Measurements from ENCODE around the gene HEYL. TPM values are rescaled to one million over a fixed set of nuclear protein-coding genes. Genes with fewer than 3 reads are reported as not detected.

HEYL gene
- total and polyA plus RNA-seq, 7 donors = 0.92 to 14.7 (median 2.5) TPM

DNA sequence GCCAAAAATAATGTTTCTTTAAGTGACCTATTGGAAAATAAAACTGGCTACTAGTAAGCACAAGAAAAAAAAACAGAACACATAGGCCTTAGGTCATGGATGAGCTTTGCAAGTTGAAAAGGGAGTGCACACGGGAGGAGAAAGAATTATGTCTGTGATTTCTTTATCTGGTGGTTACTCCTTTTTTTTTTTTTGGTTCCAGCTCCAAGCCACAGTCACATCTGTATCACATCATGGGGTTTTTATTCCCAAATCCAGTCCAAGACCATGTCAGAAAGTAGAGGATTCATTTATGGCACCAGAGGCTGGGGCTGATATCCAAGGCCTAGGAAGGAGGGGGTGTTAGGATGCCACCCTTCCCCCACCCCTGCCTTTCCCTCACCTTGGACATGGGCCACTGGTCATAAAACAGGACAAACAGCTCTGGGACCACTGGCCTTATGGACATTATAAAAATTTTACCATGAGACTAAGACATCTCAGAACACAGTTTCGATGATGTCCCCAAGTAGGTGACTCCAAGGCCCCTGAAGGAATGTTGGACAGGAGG, 10.3 kb upstream of the HEYL start:
- intact Hi-C loops (cut with DNase I) = loop anchor here (5.0 kb wide), 1 partner anchor 73 kb away; no protein-coding TSS in a partner anchor
- no peaks in the 10 kb centered on the region for H3K9me3 ChIP-seq
- no peak overlapping the region for H3K4me3 ChIP-seq
- H3K36me3 ChIP-seq = no peaks in the 10 kb centered on the region
- 89 to 92% methylated on average over 2 of the region's 2 CpGs for WGBS, 2 donors
- peaks cover 0 to 26% (median 6%) of the 10 kb centered on the region in 4 donors for H3K4me1 ChIP-seq
- no peak overlapping the region for H3K27ac ChIP-seq
- DNase-seq = no peak
- TF ChIP-seq EP300 (IDR thresholded peaks at IDR 0.05) (no peak), POLR2AphosphoS5 (IDR thresholded peaks at IDR 0.05) (peak in 1 of 4 donors; percentile 15)
- H3K27me3 ChIP-seq = peaks cover 0 to 6% (median 0%) of the 10 kb centered on the region in 3 donors

DNA sequence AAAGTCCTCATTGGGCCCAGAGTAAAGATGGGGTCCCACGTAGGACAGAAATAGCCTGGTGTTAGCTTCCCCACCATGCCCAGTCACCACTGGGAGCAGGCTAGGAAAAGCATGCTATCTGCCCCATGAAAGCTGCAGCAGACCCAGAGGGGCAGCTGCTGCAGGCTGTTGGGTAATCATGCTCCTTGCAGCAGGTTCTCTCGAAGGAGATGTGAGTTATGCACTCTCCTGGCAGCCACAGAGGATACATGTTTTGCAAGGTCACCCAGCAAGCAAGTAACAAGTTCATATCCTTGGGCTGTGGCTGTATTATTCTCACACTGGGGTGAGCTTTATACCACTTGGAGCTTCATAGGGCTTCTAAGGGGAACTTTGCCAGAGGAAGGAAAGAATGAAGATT, 9.1 kb upstream of the HEYL start:
- Histone ChIP-seq H3K4me3 (no peak overlapping the region), H3K27ac (no peak overlapping the region), H3K4me1 (peaks cover 0 to 22% (median 4%) of the 10 kb centered on the region in 4 donors), H3K27me3 (no peaks in the 10 kb centered on the region), H3K36me3 (no peaks in the 10 kb centered on the region), H3K9me3 (no peaks in the 10 kb centered on the region)
- intact Hi-C loops (cut with DNase I) = no loop called here
- DNase-seq = no peak
- WGBS, 2 donors = 70 to 78% methylated on average over 2 of the region's 2 CpGs
- TF ChIP-seq POLR2A (IDR thresholded peaks at IDR 0.05) = no peak
- no peak for TF ChIP-seq POLR2AphosphoS5 (IDR thresholded peaks at IDR 0.05)
- TF ChIP-seq, protein P1, sequence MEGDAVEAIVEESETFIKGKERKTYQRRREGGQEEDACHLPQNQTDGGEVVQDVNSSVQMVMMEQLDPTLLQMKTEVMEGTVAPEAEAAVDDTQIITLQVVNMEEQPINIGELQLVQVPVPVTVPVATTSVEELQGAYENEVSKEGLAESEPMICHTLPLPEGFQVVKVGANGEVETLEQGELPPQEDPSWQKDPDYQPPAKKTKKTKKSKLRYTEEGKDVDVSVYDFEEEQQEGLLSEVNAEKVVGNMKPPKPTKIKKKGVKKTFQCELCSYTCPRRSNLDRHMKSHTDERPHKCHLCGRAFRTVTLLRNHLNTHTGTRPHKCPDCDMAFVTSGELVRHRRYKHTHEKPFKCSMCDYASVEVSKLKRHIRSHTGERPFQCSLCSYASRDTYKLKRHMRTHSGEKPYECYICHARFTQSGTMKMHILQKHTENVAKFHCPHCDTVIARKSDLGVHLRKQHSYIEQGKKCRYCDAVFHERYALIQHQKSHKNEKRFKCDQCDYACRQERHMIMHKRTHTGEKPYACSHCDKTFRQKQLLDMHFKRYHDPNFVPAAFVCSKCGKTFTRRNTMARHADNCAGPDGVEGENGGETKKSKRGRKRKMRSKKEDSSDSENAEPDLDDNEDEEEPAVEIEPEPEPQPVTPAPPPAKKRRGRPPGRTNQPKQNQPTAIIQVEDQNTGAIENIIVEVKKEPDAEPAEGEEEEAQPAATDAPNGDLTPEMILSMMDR (IDR thresholded peaks at IDR 0.05) = no peak
- TF ChIP-seq EP300 (IDR thresholded peaks at IDR 0.05) = no peak

DNA sequence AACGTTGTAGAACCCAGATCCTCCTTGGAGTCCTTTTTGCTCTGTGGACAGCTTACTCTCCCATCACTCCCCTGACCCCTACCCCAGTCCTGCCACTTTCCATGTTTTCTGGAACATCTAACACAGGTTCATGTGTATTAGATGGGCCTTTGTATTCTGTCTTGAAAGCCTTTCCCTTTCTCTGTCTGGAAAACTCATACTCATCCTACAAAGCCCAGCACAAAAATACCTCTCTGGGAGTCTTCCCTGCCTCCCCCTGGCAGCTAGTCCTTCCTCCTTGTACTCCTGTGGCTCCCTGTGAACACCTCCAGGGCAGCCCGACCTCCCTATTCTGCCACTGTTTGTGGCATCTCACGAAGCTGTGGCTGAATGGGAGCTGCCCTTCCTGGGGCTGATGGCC, 7.8 kb upstream of the HEYL start:
- H3K4me1 ChIP-seq = peaks cover 0 to 15% (median 3%) of the 10 kb centered on the region in 4 donors
- intact Hi-C loops (cut with DNase I) = no loop called here
- no peak for DNase-seq
- H3K27ac ChIP-seq = peak overlapping the region; percentile 47 to 64 (median 59)
- H3K36me3 ChIP-seq = no peaks in the 10 kb centered on the region
- TF ChIP-seq POLR2A (IDR thresholded peaks at IDR 0.05) (no peak), EP300 (IDR thresholded peaks at IDR 0.05) (no peak), POLR2AphosphoS5 (IDR thresholded peaks at IDR 0.05) (no peak)
- TF ChIP-seq, protein P1 (IDR thresholded peaks at IDR 0.05) = no peak
- no peak overlapping the region for H3K4me3 ChIP-seq
- H3K27me3 ChIP-seq = no peaks in the 10 kb centered on the region
- WGBS, 2 donors = 77 to 80% methylated on average over 3 of the region's 3 CpGs
- no peaks in the 10 kb centered on the region for H3K9me3 ChIP-seq

DNA sequence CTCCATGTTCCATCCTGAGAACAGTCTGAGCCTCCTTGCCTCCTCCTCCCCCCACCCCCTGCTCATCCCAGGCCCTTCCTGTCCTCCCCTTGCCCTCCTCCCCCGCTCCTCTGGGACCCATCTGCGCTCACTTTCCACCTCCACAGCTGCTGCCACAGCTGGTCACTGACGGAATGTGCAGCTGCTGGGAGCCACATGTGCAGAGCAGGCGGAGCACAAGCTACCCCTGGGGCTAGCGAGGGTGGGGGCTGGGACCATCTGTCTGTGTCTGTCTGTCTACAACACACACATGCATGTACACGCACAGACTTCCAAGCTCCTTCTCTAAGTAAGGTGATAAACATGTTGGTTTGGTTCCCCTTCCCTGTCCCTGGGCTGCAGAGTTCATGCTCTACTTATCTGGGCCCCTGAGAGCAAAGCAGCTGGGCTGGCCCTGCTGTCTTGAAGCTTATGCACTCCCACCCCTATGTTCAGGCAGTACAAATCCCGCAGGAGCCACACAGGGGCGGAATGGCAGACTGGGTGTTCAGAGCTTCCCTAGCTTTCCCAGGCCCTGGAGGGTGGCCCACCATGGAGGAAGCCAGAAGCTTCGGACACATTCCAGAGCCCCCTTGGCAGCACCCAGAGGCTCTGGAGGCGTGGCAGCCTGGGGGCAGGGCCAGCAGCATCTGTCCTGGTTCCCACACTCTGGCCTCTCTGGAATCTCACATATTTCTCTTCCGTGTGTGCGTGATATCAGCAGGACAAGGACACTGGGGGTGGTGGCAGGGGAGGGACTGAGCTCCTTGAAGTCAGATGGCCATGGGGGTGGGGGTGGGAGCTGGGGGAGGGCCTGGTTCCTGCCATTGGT, 7.0 kb upstream of the HEYL start:
- Histone ChIP-seq H3K27me3 (no peaks in the 10 kb centered on the region), H3K27ac (peak overlapping the region; percentile 47 to 64 (median 59)), H3K36me3 (no peaks in the 10 kb centered on the region), H3K9me3 (no peaks in the 10 kb centered on the region), H3K4me1 (peaks cover 0 to 15% (median 3%) of the 10 kb centered on the region in 4 donors), H3K4me3 (no peak overlapping the region)
- WGBS, 2 donors = 65 to 68% methylated on average over 12 of the region's 12 CpGs
- intact Hi-C loops (cut with DNase I) = no loop called here
- TF ChIP-seq, protein P1 (IDR thresholded peaks at IDR 0.05) = no peak
- TF ChIP-seq POLR2AphosphoS5 (IDR thresholded peaks at IDR 0.05) = peak; percentile 71 to 87 (median 84)
- DNase-seq = peak; percentile 92

DNA sequence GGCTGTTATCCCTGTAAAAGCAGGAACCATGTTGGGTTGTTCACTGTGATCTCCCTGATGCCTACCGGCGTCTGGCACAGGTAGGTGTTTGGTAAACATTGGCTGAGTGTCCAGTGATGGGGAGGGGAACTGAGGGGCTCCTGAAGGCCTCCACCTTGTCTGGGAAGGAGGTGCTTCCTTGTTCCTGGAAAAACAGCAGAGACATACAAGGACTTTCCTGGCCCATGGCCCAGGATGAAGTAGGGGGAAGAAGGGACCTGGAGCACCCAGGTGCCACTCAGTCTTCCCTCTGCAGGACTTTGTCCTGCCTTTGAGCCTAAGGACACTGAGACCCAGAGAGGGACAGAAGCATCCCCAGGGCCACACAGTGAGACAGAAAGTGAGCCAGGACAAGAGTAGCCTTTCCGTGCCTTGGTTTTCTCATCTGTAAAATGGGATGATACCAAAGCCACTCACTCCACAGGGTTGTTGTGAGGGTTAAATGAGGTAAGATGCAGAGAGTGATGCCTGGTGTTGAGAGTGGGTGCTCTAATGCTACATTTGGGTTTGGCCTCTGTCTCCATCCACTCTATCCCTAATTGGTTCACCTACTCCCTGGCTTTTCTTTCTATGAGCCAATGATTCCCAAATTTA, 6.1 kb upstream of the HEYL start:
- H3K4me3 ChIP-seq = no peak overlapping the region
- WGBS, 2 donors = 39 to 77% methylated on average over 3 of the region's 3 CpGs
- peak overlapping the region; percentile 14 to 64 (median 43) for H3K27ac ChIP-seq
- peaks cover 0 to 15% (median 3%) of the 10 kb centered on the region in 4 donors for H3K4me1 ChIP-seq
- no peak for TF ChIP-seq POLR2AphosphoS5 (IDR thresholded peaks at IDR 0.05)
- no peak for TF ChIP-seq POLR2A (IDR thresholded peaks at IDR 0.05)
- TF ChIP-seq, protein P1 (IDR thresholded peaks at IDR 0.05) = no peak
- TF ChIP-seq EP300 (IDR thresholded peaks at IDR 0.05) = no peak
- no peak for DNase-seq
- peaks cover 0 to 6% (median 0%) of the 10 kb centered on the region in 3 donors for H3K27me3 ChIP-seq
- no peaks in the 10 kb centered on the region for H3K36me3 ChIP-seq
- no peaks in the 10 kb centered on the region for H3K9me3 ChIP-seq
- intact Hi-C loops (cut with DNase I) = no loop called here

Data from sigmoid colon (tissue), 7 donors.